Loucy (cell line): ENCODE data around the gene LMX1B.

Experiments used
- H2AFZ ChIP-seq: fragments of 200-600 bp; sonication (generic); 2 replicates; pipeline ENCODE4 v1.6.0; 2016; ENCODE audit warnings: antibody characterized with exemption, mild to moderate bottlenecking, low read length, moderate library complexity
- H3F3A ChIP-seq: fragments of 200-600 bp; 2 replicates; pipeline ENCODE4 v1.6.0; 2016; ENCODE audit warnings: antibody characterized with exemption, low read depth, mild to moderate bottlenecking
- H3K27me3 ChIP-seq: fragments of 200-600 bp; sonication (generic); 2 replicates; pipeline ENCODE4 v1.6.1; 2014; ENCODE audit warnings: low read length, mild to moderate bottlenecking; ENCODE audit not compliant: insufficient read depth, poor library complexity, severe bottlenecking
- H3K36me3 ChIP-seq: fragments of 200-600 bp; sonication (generic); 2 replicates; pipeline ENCODE4 v1.6.1; 2016; ENCODE audit warnings: low read length; ENCODE audit not compliant: insufficient read depth
- H3K4me1 ChIP-seq: fragments of 200-600 bp; sonication (generic); 2 replicates; pipeline ENCODE4 v1.5.1; 2014; ENCODE audit warnings: low read length, mild to moderate bottlenecking; ENCODE audit not compliant: insufficient read depth, poor library complexity, severe bottlenecking
- H3K4me2 ChIP-seq: fragments of 200-600 bp; sonication (generic); 2 replicates; pipeline ENCODE4 v1.6.0; 2014; ENCODE audit warnings: antibody characterized with exemption, low read length, low read depth, mild to moderate bottlenecking; ENCODE audit not compliant: poor library complexity, severe bottlenecking
- H3K4me3 ChIP-seq: fragments of 200-600 bp; sonication (generic); 2 replicates; pipeline ENCODE4 v1.5.1; 2014; ENCODE audit warnings: low read length, mild to moderate bottlenecking, mixed read lengths; ENCODE audit not compliant: poor library complexity, severe bottlenecking
- H3K79me2 ChIP-seq: fragments of 200-600 bp; sonication (generic); 2 replicates; pipeline ENCODE4 v1.6.1; 2014; ENCODE audit warnings: low read length; ENCODE audit not compliant: insufficient read depth
- H3K9ac ChIP-seq: fragments of 200-600 bp; sonication (generic); 2 replicates; pipeline ENCODE4 v1.6.0; 2014; ENCODE audit warnings: mild to moderate bottlenecking, low read depth, low read length, moderate library complexity; ENCODE audit not compliant: poor library complexity, severe bottlenecking
- H3K9me2 ChIP-seq: fragments of 200-600 bp; sonication (generic); replicated peaks from 2 replicates; pipeline ENCODE4 v1.6.1; 2016; ENCODE audit warnings: low read depth, low read length, mixed read lengths
- H3K9me3 ChIP-seq: fragments of 200-600 bp; sonication (generic); 2 replicates; pipeline ENCODE4 v1.6.1; 2014; ENCODE audit warnings: mild to moderate bottlenecking, antibody characterized with exemption, low read length, low read depth; ENCODE audit not compliant: insufficient read depth
- H4K20me1 ChIP-seq: fragments of 200-600 bp; sonication (generic); 2 replicates; pipeline ENCODE4 v1.6.0; 2014; ENCODE audit warnings: antibody characterized with exemption, low read length, mild to moderate bottlenecking; ENCODE audit not compliant: insufficient read depth, poor library complexity, severe bottlenecking
- CTCF ChIP-seq: fragments of 200-600 bp; sonication (generic); conservative IDR thresholded peaks from 2 replicates; pipeline ENCODE4 v1.5.1; 2014; ENCODE audit warnings: mild to moderate bottlenecking, antibody characterized with exemption, low read length
- EZH2phosphoT487 ChIP-seq: fragments of 200-600 bp; IDR thresholded peaks from 2 replicates; pipeline ENCODE4 v1.6.1; 2018; ENCODE audit warnings: antibody characterized with exemption, mild to moderate bottlenecking, moderate library complexity, borderline replicate concordance

The LMX1B gene

GRCh38 chr9:126588491-126589168 lies 25.1 kb upstream of the LMX1B start:
- H3K4me2 ChIP-seq, result no peak overlapping the region
- H3K27me3 ChIP-seq, result no peaks in the 10 kb centered on the region

GRCh38 chr9:126589349-126589748 lies 24.4 kb upstream of the LMX1B start:
- H3K9me2 ChIP-seq, result no peaks in the 10 kb centered on the region
- H3K79me2 ChIP-seq, result no peaks in the 10 kb centered on the region
- H3K4me3 ChIP-seq, result no peak overlapping the region
- no peaks in the 10 kb centered on the region for H3K36me3 ChIP-seq
- no peaks in the 10 kb centered on the region for H3K4me1 ChIP-seq
- H3K4me2 ChIP-seq, result no peak overlapping the region
- H3K9ac ChIP-seq, result no peak overlapping the region
- H3F3A ChIP-seq, result no peaks in the 10 kb centered on the region
- H4K20me1 ChIP-seq, result no peaks in the 10 kb centered on the region
- H3K9me3 ChIP-seq, result no peaks in the 10 kb centered on the region
- H2AFZ ChIP-seq, result no peak overlapping the region
- TF ChIP-seq EZH2phosphoT487 (no peak), CTCF (no peak)
- no peaks in the 10 kb centered on the region for H3K27me3 ChIP-seq

More at GRCh38 chr9:126588491-126589168, 25.1 kb upstream of the LMX1B start:
- H3F3A ChIP-seq, result no peaks in the 10 kb centered on the region
- H3K9me2 ChIP-seq, result no peaks in the 10 kb centered on the region
- H3K79me2 ChIP-seq, result no peaks in the 10 kb centered on the region
- H2AFZ ChIP-seq, result no peak overlapping the region
- H3K4me3 ChIP-seq, result no peak overlapping the region
- H4K20me1 ChIP-seq, result no peaks in the 10 kb centered on the region
- H3K4me1 ChIP-seq, result no peaks in the 10 kb centered on the region
- no peaks in the 10 kb centered on the region for H3K36me3 ChIP-seq
- H3K9ac ChIP-seq, result no peak overlapping the region
- no peaks in the 10 kb centered on the region for H3K9me3 ChIP-seq
- no peak for TF ChIP-seq CTCF
- no peak for TF ChIP-seq EZH2phosphoT487

GRCh38 chr9:126591083-126591482 lies 22.6 kb upstream of the LMX1B start:
- Histone ChIP-seq H4K20me1 (no peaks in the 10 kb centered on the region), H3K79me2 (no peaks in the 10 kb centered on the region), H3K4me1 (no peaks in the 10 kb centered on the region), H3F3A (no peaks in the 10 kb centered on the region), H3K9me2 (no peaks in the 10 kb centered on the region), H3K9me3 (no peaks in the 10 kb centered on the region), H3K9ac (no peak overlapping the region), H3K36me3 (no peaks in the 10 kb centered on the region), H3K27me3 (no peaks in the 10 kb centered on the region), H3K4me3 (no peak overlapping the region), H3K4me2 (no peak overlapping the region), H2AFZ (no peak overlapping the region)
- TF ChIP-seq EZH2phosphoT487, result no peak
- TF ChIP-seq CTCF, result no peak
